HFF-Myc (cell line): Measurements from ENCODE around the gene RING1.
A peak's percentile ranks its signal among the peaks of the same experiment; 100 is the strongest.

Experiments used
- DNase-seq: peaks from one replicate; pipeline ENCODE4 v3.0.0-alpha.2; 2011; ENCODE audit warnings: low read depth; ENCODE audit errors: extremely low read depth
- H3K4me3 ChIP-seq: replicated peaks from 2 replicates; pipeline ENCODE4 v1.5.1; 2011; ENCODE audit warnings: low read depth, mild to moderate bottlenecking, control low read depth, low read length
- TF ChIP-seq, protein P1 (sequence below): IDR thresholded peaks from 2 replicates; pipeline ENCODE4 v1.5.1; 2012; ENCODE audit warnings: mild to moderate bottlenecking, low read depth, low read length, control low read depth; ENCODE audit errors: missing control alignments

The RING1 gene

DNA sequence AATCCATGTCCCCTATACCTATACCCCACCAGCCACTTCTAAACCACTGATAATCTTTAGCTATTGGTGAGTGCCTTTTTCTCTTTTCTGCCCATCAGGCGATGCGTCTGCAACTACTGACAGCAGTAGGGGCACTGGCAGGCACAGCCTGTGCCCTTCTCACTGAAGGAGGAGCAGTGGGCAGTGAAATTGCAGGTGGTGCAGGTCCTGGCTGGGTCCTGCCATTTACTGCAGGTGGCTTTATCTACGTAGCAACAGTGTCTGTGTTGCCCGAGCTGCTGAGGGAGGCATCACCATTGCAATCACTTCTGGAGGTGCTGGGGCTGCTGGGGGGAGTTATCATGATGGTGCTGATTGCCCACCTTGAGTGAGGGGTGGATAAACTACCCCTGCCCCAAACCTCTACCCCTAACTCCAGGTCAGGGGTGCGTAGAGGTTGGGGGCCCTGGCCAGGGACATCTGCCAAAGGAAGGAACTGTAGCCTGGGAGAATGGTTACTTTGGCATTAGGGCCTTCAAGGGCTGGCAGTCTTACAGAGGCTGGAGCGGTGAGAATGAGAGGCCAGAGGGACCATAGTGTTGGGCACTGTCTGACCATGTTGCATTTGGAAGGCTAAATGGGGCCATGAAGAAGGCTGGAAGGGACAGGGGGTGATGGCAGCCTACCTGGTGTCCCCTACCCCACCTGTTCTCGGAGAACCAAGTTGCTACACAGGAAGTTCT is 4.7 kb upstream of the RING1 start:
- H3K4me3 ChIP-seq: no peak overlapping the region
- TF ChIP-seq, protein P1, sequence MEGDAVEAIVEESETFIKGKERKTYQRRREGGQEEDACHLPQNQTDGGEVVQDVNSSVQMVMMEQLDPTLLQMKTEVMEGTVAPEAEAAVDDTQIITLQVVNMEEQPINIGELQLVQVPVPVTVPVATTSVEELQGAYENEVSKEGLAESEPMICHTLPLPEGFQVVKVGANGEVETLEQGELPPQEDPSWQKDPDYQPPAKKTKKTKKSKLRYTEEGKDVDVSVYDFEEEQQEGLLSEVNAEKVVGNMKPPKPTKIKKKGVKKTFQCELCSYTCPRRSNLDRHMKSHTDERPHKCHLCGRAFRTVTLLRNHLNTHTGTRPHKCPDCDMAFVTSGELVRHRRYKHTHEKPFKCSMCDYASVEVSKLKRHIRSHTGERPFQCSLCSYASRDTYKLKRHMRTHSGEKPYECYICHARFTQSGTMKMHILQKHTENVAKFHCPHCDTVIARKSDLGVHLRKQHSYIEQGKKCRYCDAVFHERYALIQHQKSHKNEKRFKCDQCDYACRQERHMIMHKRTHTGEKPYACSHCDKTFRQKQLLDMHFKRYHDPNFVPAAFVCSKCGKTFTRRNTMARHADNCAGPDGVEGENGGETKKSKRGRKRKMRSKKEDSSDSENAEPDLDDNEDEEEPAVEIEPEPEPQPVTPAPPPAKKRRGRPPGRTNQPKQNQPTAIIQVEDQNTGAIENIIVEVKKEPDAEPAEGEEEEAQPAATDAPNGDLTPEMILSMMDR: no peak
- DNase-seq: no peak

DNA sequence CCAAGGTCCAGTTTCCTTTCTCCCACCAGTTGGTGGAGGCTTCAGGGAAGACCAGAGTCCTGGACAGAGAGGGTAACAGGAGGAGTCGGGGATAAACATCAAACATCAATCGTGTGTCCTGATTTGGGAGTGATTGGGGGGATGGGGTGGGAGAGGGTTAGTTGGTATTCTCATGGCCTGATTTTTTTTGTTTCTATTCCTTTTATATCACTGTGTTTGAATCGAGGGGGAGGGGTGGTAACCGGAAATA is 4.2 kb upstream of the RING1 start:
- TF ChIP-seq, protein P1: no peak
- no peak for DNase-seq
- no peak overlapping the region for H3K4me3 ChIP-seq

DNA sequence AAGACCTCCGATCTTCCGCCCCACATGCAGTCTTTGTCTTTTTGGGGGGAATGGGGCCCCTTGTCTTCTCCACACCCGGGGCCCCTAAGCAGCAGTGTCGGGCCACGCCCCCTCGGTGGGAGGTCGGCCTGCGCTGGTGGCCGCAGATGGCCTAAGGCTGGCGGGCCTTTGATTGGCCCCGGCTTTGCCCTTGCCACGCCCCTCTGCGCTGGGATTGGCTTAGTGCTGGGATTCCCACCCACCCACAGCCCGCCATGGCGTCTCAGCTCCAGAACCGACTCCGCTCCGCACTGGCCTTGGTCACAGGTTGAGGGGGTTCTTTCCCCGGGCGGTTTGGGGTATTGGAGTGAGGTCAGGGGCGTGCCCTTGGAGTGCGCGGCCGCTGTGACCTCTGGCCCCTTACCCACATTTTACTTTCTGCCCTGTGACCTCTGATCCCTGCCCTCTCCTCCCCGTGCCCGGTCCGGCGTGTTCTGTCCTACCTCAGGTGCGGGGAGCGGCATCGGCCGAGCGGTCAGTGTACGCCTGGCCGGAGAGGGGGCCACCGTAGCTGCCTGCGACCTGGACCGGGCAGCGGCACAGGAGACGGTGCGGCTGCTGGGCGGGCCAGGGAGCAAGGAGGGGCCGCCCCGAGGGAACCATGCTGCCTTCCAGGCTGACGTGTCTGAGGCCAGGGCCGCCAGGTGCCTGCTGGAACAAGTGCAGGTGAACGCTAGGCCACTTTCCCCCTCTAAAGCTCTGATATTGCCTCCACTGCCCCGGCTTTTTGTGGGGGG is 3.7 kb upstream of the RING1 start, which contains the start of gene HSD17B8:
HSD17B8 (plus strand) TSS at position 241 of the 776 bp plus-strand sequence; CDS start at position 255, 14 bp downstream.
- TF ChIP-seq, protein P1: no peak
- peak; percentile 65 for DNase-seq
- peak within 1 kb of the TSS; percentile 59 for H3K4me3 ChIP-seq

DNA sequence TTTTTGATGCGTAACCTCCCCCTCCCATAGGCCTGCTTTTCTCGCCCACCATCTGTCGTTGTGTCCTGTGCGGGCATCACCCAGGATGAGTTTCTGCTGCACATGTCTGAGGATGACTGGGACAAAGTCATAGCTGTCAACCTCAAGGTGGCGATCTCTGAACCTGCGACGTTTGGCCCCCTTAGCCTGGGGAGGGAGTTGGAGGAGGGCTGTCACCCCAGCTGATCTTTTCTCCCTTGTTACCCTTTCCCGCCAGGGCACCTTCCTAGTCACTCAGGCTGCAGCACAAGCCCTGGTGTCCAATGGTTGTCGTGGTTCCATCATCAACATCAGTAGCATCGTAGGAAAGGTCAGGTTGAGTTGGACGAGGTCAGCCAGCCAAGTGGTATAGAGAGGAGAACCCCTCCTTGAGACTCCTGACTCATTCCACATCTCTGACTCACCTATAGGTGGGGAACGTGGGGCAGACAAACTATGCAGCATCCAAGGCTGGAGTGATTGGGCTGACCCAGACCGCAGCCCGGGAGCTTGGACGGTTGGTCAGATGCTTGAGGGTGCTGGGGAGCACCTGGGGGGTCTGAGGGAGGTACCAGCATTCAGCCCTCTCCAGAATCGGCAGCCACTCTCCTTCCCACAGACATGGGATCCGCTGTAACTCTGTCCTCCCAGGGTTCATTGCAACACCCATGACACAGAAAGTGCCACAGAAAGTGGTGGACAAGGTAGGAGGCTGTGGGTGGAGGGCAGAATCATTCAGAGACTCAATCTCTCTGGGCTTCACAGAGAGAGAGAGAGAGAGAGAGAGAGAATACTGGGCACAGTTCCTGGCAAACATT is 2.9 kb upstream of the RING1 start:
- TF ChIP-seq, protein P1: no peak
- DNase-seq: no peak
- peak overlapping the region; percentile 59 for H3K4me3 ChIP-seq

DNA sequence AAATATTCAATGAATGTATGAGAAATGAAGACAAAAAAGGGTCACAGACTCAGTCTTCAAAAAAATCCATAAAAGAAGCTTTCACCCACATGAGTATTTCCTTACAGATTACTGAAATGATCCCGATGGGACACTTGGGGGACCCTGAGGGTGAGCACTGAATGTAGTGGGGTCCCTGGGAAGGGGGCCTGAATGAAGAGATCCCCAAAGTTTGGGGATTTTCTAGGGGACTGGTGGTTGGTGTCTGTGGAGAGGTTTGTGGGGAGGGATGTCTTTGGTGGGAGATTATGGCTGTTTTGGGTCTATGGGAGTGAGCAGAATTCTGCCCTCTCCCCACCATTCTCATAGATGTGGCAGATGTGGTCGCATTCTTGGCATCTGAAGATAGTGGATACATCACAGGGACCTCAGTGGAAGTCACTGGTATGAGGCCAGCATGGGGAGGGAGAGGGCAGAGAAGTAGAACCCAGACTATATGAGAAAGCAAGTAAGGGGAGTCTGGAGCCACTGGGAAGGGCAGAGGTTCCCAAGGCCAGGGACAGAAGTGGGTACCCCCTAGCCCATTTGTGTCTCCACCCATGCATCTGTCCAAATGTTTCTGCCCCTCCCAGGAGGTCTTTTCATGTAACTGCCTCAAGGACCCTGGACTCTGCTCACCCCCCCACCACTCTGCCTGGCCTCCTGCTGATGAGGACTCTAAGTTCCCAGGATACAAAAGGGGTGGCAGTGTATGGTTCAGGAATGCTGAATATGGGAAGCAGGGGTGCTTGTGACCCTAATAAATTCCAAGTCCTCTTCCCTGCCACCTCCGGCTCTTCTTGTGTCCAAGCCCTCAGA is 2.1 kb upstream of the RING1 start:
- TF ChIP-seq, protein P1: no peak
- no peak for DNase-seq
- H3K4me3 ChIP-seq: no peak overlapping the region
